HepG2 (cell line): ENCODE measurements around the gene SULT4A1.

Experiments
- CTCF ChIP-seq: sonication (generic); formaldehyde crosslinking; IDR thresholded peaks from 2 replicates; pipeline ENCODE4 v1.5.0; 2020; ENCODE audit warnings: mild to moderate bottlenecking, missing genetic modification reagents, moderate library complexity
- JUNB ChIP-seq: sonication (generic); formaldehyde crosslinking; IDR thresholded peaks from 2 replicates; pipeline ENCODE4 v1.8.0; 2022; ENCODE audit warnings: missing genetic modification reagents, mild to moderate bottlenecking, borderline replicate concordance
- PHF20 ChIP-seq: sonication (generic); formaldehyde crosslinking; IDR thresholded peaks from 2 replicates; pipeline ENCODE4 v1.5.0; 2020; ENCODE audit warnings: mild to moderate bottlenecking, missing genetic modification reagents
- RAD21 ChIP-seq: fragments of 450-650 bp; formaldehyde crosslinking; IDR thresholded peaks from 2 replicates; pipeline ENCODE4 v1.5.0; 2020; ENCODE audit warnings: mild to moderate bottlenecking
- TAF1 ChIP-seq: sonication (generic); formaldehyde crosslinking; IDR thresholded peaks from 2 replicates; pipeline ENCODE4 v1.4.0; 2020; ENCODE audit warnings: missing genetic modification reagents
- ZBTB26 ChIP-seq: IDR thresholded peaks from 2 replicates; pipeline ENCODE4 v1.6.1; 2016; ENCODE audit warnings: missing compliant biosample characterization, missing genetic modification reagents, borderline replicate concordance
- ZFX ChIP-seq: sonication (generic); formaldehyde crosslinking; IDR thresholded peaks from 2 replicates; pipeline ENCODE4 v1.4.0; 2020; ENCODE audit warnings: mild to moderate bottlenecking, low read depth, missing genetic modification reagents, moderate library complexity
- ZNF24 ChIP-seq: fragments of 450-650 bp; IDR thresholded peaks from 2 replicates; pipeline ENCODE4 v1.6.1; 2017; ENCODE audit warnings: antibody characterized with exemption, mild to moderate bottlenecking
- ZNF318 ChIP-seq: sonication (generic); formaldehyde crosslinking; IDR thresholded peaks from 2 replicates; pipeline ENCODE4 v1.4.0; 2020; ENCODE audit warnings: mild to moderate bottlenecking, missing genetic modification reagents

GRCh38 chr22:43852573-43853327, 9.6 kb downstream of the SULT4A1 start:
- TF ChIP-seq JUNB (CRISPR knock-in tag): no peak
- TF ChIP-seq TAF1: no peak
- no peak for TF ChIP-seq ZNF318 (CRISPR knock-in tag)
- no peak for TF ChIP-seq RAD21 (CRISPR knock-in tag)
- TF ChIP-seq ZNF24: no peak
- TF ChIP-seq ZFX (CRISPR knock-in tag): no peak
- TF ChIP-seq PHF20 (CRISPR knock-in tag): no peak
- no peak for TF ChIP-seq ZBTB26 (CRISPR knock-in tag)
- TF ChIP-seq CTCF: no peak
